Thymus (tissue), 11 donors: ENCODE data around the gene NLRC5. TPM values are rescaled to one million over a fixed set of nuclear protein-coding genes. Genes with fewer than 3 reads are reported as not detected.

Experiments used
- DNase-seq, 9 donors: peaks; one replicate each; pipeline ENCODE4 v3.0.0-alpha.2; 2013; ENCODE audit warnings: low spot score in 9 of 9, low read depth in 6 of 9, missing footprints in 1 of 9
- H3K27ac ChIP-seq, 2 donors: one replicate each; pipeline ENCODE4 v1.5.1; 2013; ENCODE audit warnings: control low read depth in 1 of 2, low read depth in 1 of 2, low read length in 1 of 2, mild to moderate bottlenecking in 1 of 2, moderate library complexity in 1 of 2
- H3K27me3 ChIP-seq, 2 donors: one replicate each; pipeline ENCODE4 v1.5.1; 2013; ENCODE audit warnings: low read length in 1 of 2; ENCODE audit not compliant: control insufficient read depth in 2 of 2, insufficient read depth in 1 of 2
- H3K36me3 ChIP-seq, 2 donors: one replicate each; pipeline ENCODE4 v1.5.1; 2013; ENCODE audit warnings: low read length in 1 of 2, mild to moderate bottlenecking in 1 of 2, moderate library complexity in 1 of 2; ENCODE audit not compliant: control insufficient read depth in 2 of 2, insufficient read depth in 2 of 2
- H3K4me1 ChIP-seq, 2 donors: one replicate each; pipeline ENCODE4 v1.5.1; 2013; ENCODE audit warnings: low read length in 2 of 2; ENCODE audit not compliant: control insufficient read depth in 2 of 2, insufficient read depth in 2 of 2
- H3K4me3 ChIP-seq, 2 donors: one replicate each; pipeline ENCODE4 v1.5.1; 2013; ENCODE audit warnings: low read length in 2 of 2, control low read depth in 1 of 2, mild to moderate bottlenecking in 1 of 2
- H3K9me3 ChIP-seq, 2 donors: one replicate each; pipeline ENCODE4 v1.5.1; 2013; ENCODE audit warnings: low read length in 1 of 2, mild to moderate bottlenecking in 1 of 2; ENCODE audit not compliant: control insufficient read depth in 2 of 2, insufficient read depth in 1 of 2
- WGBS: extraction: QIAGEN DNeasy Blood & Tissue Kit; methylation state at CpG from one replicate; pipeline ENCODE4 v1.1.7; 2013; 5-methylcytosine and 5-hydroxymethylcytosine counted together
- polyA plus RNA-seq: library from polyadenylated mRNA; stranded (reverse); fragments of 200-250 nt; gene quantifications from one replicate; pipeline ENCODE4 v1.2.3, GENCODE V29; 2013
- total RNA-seq: library from RNA; stranded (reverse); fragments of 120-200 nt; gene quantifications from one replicate; pipeline ENCODE4 v1.2.4, GENCODE V29; 2013
- donor health status: healthy.

NLRC5 gene
- total and polyA plus RNA-seq, 2 donors = 23.3 to 63.9 TPM

- no peak for DNase-seq
- H3K36me3 ChIP-seq = peaks cover 0 to 10% of the 10 kb centered on the region in 2 donors
- H3K27me3 ChIP-seq = no peaks in the 10 kb centered on the region
- H3K4me3 ChIP-seq = no peak overlapping the region
- no peaks in the 10 kb centered on the region for H3K4me1 ChIP-seq
- WGBS = 81% methylated on average over 8 of the region's 8 CpGs
- H3K9me3 ChIP-seq = no peaks in the 10 kb centered on the region
- H3K27ac ChIP-seq = no peak overlapping the region
Measured at GRCh38 chr16:57072616-57073275, 83.4 kb downstream of the NLRC5 start.

- Histone ChIP-seq H3K9me3 (no peaks in the 10 kb centered on the region), H3K27ac (no peak overlapping the region), H3K36me3 (peaks cover 0 to 13% of the 10 kb centered on the region in 2 donors), H3K4me3 (no peak overlapping the region), H3K27me3 (no peaks in the 10 kb centered on the region), H3K4me1 (no peaks in the 10 kb centered on the region)
- WGBS = 98% methylated on average over 7 of the region's 7 CpGs
- DNase-seq = no peak
Measured at GRCh38 chr16:57077714-57078113, 88.4 kb downstream of the NLRC5 start.

GRCh38 chr16:57081744-57082143 is 92.4 kb downstream of the NLRC5 start:
- Histone ChIP-seq H3K36me3 (peaks cover 0 to 3% of the 10 kb centered on the region in 2 donors), H3K27me3 (no peaks in the 10 kb centered on the region), H3K4me3 (no peak overlapping the region), H3K4me1 (peaks cover 0 to 9% of the 10 kb centered on the region in 2 donors), H3K9me3 (no peaks in the 10 kb centered on the region), H3K27ac (no peak overlapping the region)
- DNase-seq = no peak

- no peaks in the 10 kb centered on the region for H3K27me3 ChIP-seq
- H3K4me3 ChIP-seq = no peak overlapping the region
- peaks cover 0 to 3% of the 10 kb centered on the region in 2 donors for H3K36me3 ChIP-seq
- H3K27ac ChIP-seq = no peak overlapping the region
- H3K9me3 ChIP-seq = no peaks in the 10 kb centered on the region
- 96% methylated on average over 6 of the region's 6 CpGs for WGBS
- H3K4me1 ChIP-seq = peaks cover 0 to 9% of the 10 kb centered on the region in 2 donors
- DNase-seq = no peak
Measured at GRCh38 chr16:57082664-57083063, 93.3 kb downstream of the NLRC5 start.

GRCh38 chr16:57083485-57084126 is 94.2 kb downstream of the NLRC5 start:
- 96% methylated on average over 7 of the region's 7 CpGs for WGBS

GRCh38 chr16:57084257-57084770 is 95.0 kb downstream of the NLRC5 start:
- Histone ChIP-seq H3K9me3 (no peaks in the 10 kb centered on the region), H3K4me1 (peaks cover 0 to 9% of the 10 kb centered on the region in 2 donors), H3K36me3 (peaks cover 0 to under 1% of the 10 kb centered on the region in 2 donors), H3K4me3 (no peak overlapping the region), H3K27me3 (peaks cover 0 to 2% of the 10 kb centered on the region in 2 donors), H3K27ac (no peak overlapping the region)
- 24% methylated on average over 9 of the region's 9 CpGs for WGBS
- peak; percentile 41 to 86 (median 73) for DNase-seq

More at GRCh38 chr16:57083485-57084126, 94.2 kb downstream of the NLRC5 start:
- H3K36me3 ChIP-seq = peaks cover 0 to 3% of the 10 kb centered on the region in 2 donors
- no peak for DNase-seq
- H3K27me3 ChIP-seq = no peaks in the 10 kb centered on the region
- H3K4me3 ChIP-seq = no peak overlapping the region
- no peaks in the 10 kb centered on the region for H3K9me3 ChIP-seq
- peaks cover 0 to 9% of the 10 kb centered on the region in 2 donors for H3K4me1 ChIP-seq
- no peak overlapping the region for H3K27ac ChIP-seq

GRCh38 chr16:57084996-57085395 is 95.6 kb downstream of the NLRC5 start:
- peaks cover 0 to 9% of the 10 kb centered on the region in 2 donors for H3K4me1 ChIP-seq
- H3K27me3 ChIP-seq = peaks cover 0 to 8% of the 10 kb centered on the region in 2 donors
- WGBS = 87% methylated on average over 7 of the region's 7 CpGs
- no peaks in the 10 kb centered on the region for H3K36me3 ChIP-seq
- no peak for DNase-seq
- H3K9me3 ChIP-seq = no peaks in the 10 kb centered on the region
- no peak overlapping the region for H3K27ac ChIP-seq
- H3K4me3 ChIP-seq = no peak overlapping the region

- peaks cover 10 to 28% of the 10 kb centered on the region in 2 donors for H3K27me3 ChIP-seq
- H3K27ac ChIP-seq = no peak overlapping the region
- peaks cover 0 to 18% of the 10 kb centered on the region in 2 donors for H3K4me1 ChIP-seq
- no peak overlapping the region for H3K4me3 ChIP-seq
- DNase-seq = no peak
- H3K36me3 ChIP-seq = no peaks in the 10 kb centered on the region
- H3K9me3 ChIP-seq = peaks cover 0 to 8% of the 10 kb centered on the region in 2 donors
- 94% methylated on average over 2 of the region's 2 CpGs for WGBS
Measured at GRCh38 chr16:57087003-57087402, 97.6 kb downstream of the NLRC5 start.

- no peaks in the 10 kb centered on the region for H3K36me3 ChIP-seq
- WGBS = 92% methylated on average over 8 of the region's 8 CpGs
- peaks cover 0 to 20% of the 10 kb centered on the region in 2 donors for H3K4me1 ChIP-seq
- peaks cover 32 to 50% of the 10 kb centered on the region in 2 donors for H3K27me3 ChIP-seq
- H3K4me3 ChIP-seq = no peak overlapping the region
- H3K27ac ChIP-seq = no peak overlapping the region
- peaks cover 0 to 10% of the 10 kb centered on the region in 2 donors for H3K9me3 ChIP-seq
- DNase-seq = no peak
Measured at GRCh38 chr16:57089406-57089805, 100.0 kb downstream of the NLRC5 start.
